Adipocyte (in vitro differentiated cells): ENCODE results near the gene PLA2G10.
"Not testable (repeated sequence)": the region's sequence is repeated elsewhere in the genome, so short reads cannot be mapped to it uniquely, and the experiment has no call there.

Experiments used
- DNase-seq: peaks from one replicate; pipeline ENCODE4 v3.0.0-alpha.2; 2015; ENCODE audit warnings: low read depth
- H3K27me3 ChIP-seq: replicated peaks from 2 replicates; pipeline ENCODE4 v1.7.0; 2013; ENCODE audit warnings: mild to moderate bottlenecking, low read length, moderate library complexity; ENCODE audit not compliant: control insufficient read depth, insufficient read depth
- H3K36me3 ChIP-seq: 2 replicates; pipeline ENCODE4 v1.7.0; 2013; ENCODE audit warnings: low read length, mild to moderate bottlenecking, moderate library complexity; ENCODE audit not compliant: control insufficient read depth, insufficient read depth, severe bottlenecking
- H3K4me1 ChIP-seq: 2 replicates; pipeline ENCODE4 v1.7.0; 2013; ENCODE audit warnings: mild to moderate bottlenecking, low read length, moderate library complexity; ENCODE audit not compliant: control insufficient read depth, insufficient read depth
- H3K4me3 ChIP-seq: 2 replicates; pipeline ENCODE4 v1.7.0; 2013; ENCODE audit warnings: mild to moderate bottlenecking, low read length, moderate library complexity
- H3K9ac ChIP-seq: 2 replicates; pipeline ENCODE4 v1.7.0; 2013; ENCODE audit warnings: mild to moderate bottlenecking, low read length, moderate library complexity
- H3K9me3 ChIP-seq: 2 replicates; pipeline ENCODE4 v1.7.0; 2013; ENCODE audit warnings: mild to moderate bottlenecking, low read length, moderate library complexity; ENCODE audit not compliant: control insufficient read depth

Gene PLA2G10

GRCh38 chr16:14630620-14631330 is 63.3 kb downstream of the PLA2G10 start:
- Histone ChIP-seq H3K9ac (peak overlapping the region; percentile 99), H3K36me3 (peaks cover 23% of the 10 kb centered on the region), H3K4me3 (peak overlapping the region; percentile 94), H3K4me1 (peaks cover 42% of the 10 kb centered on the region)
- H3K27me3 ChIP-seq, DNase-seq, H3K9me3 ChIP-seq: not testable (repeated sequence)

DNA sequence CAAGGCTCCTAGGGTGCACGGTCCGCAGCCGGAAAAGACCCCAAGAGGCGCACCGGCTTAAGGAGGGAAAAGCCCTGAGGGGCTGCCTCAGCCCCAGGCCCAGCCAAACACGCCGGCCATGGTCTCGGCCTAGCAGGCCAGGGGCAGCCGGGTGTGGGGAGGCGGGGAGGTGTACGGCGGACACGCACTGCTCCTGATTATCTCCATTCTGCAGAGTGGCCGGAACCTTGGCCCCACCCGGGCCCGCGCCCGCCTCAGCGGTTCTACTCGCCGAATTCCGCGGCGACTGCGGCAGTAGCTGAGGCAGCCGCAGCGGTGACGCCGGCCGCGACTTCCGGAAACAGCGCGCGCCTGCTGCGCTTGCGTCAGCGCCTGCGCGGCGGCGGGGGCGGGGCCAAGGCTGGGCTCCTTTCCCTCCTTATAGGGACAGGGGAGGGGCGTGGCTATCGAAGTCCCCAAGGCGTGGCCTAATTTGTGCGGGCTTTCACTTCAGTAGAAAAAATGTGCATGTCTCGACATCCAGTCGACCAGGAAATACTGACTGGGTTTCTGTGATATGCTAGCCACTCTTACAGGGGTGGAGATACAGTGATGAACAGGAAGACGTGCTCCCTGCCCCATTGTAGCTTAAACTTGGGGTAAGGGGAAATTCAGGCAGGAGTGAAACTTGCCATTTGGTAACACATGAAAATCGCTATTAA is 64.0 kb downstream of the PLA2G10 start, which contains the start of gene PARN:
Gene PARN, minus strand, starts transcription at position 342 of the 701 bp plus-strand sequence. Its CDS starts 135 bp downstream, at position 207.
- peak within 1 kb of the TSS; percentile 94 for H3K4me3 ChIP-seq
- H3K27me3 ChIP-seq, result no peaks in the 10 kb centered on the region
- H3K9ac ChIP-seq, result peak within 1 kb of the TSS; percentile 99
- DNase-seq, result peak; percentile 99
- H3K9me3 ChIP-seq, result no peaks in the 10 kb centered on the region
- peaks cover 35% of the 10 kb centered on the region for H3K4me1 ChIP-seq
- peaks cover 30% of the 10 kb centered on the region for H3K36me3 ChIP-seq

DNA sequence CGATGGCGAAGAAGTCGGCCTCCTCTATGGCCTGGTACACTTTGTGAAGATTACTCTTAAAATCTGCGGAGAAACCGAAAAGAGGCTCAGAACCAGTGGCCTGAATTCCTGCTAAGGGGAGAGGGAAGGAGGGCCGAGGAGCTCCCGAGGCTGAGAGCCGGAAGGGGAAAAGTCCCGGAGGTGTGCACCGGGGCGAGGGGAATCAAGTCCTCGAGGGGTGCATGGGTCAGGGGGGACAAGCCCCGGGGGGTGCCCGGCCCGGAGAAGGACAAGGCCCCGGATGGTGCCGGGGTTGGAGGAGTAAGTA is 64.5 kb downstream of the PLA2G10 start:
- DNase-seq, result no peak

DNA sequence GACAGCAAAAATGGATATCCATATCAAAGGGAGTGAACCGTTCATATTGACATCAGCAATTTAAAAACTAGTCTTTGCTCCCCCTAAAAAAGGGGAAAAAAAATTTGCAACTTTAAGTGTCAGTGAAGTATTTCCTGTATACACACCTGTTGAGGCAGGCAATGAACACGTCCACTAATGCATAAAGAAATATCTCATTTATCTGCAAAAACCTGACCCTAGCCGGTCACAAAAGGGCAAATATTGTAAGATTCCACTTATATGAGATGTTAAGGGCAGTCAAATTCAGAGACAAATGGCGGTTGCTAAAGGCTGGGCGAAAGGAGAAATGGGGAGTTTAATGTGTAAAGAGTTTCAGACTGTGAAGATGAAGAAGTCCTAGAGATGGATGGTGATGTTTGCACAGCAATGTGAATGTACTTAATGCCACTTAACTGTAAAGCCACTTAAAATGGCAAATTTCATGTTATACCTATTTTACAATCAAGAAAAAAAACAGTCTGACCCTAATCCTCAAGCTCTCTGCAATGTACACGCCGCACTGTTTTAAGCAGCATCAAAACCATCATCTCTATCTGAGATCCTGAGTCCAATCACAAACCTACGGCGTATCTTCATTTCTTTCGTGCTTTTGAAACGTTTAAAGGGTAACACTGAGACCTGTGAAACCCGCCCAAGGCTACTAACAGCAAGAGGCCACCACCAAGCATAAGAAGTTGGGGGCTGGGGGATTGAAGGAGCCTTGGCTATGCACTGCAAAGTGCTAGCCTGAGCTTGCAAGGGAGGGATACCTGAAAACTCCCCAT is 65.1 kb downstream of the PLA2G10 start:
- Histone ChIP-seq H3K4me1 (peaks cover 25% of the 10 kb centered on the region), H3K27me3 (no peaks in the 10 kb centered on the region)
- peak; percentile 15 for DNase-seq

More for the DNA sequence above, 64.5 kb downstream of the PLA2G10 start:
- peaks cover 30% of the 10 kb centered on the region for H3K4me1 ChIP-seq
- H3K9ac ChIP-seq, result peak overlapping the region; percentile 99
- no peaks in the 10 kb centered on the region for H3K27me3 ChIP-seq
- H3K36me3 ChIP-seq, result peaks cover 35% of the 10 kb centered on the region
- no peaks in the 10 kb centered on the region for H3K9me3 ChIP-seq
- H3K4me3 ChIP-seq, result peak overlapping the region; percentile 94

DNA sequence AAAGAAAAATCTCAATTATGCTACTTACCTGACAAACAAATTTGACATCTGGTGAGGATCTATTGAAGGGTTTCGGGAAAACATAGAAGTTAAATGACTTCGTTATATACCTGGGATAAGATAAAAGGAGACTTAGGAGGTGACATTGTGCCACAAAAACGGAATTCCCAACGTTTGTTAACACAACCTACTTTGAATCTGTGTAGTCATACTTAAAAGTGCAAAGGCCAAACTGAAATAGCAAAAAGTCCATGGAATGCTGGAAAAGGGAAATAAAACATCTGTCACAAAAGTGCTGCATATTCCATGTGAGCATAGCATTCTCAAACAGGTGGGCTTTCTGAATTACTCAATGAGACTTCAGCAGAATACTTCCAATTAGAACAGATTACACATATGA is 67.0 kb downstream of the PLA2G10 start:
- Histone ChIP-seq H3K27me3 (no peaks in the 10 kb centered on the region), H3K9ac (no peak overlapping the region), H3K4me1 (peaks cover 22% of the 10 kb centered on the region), H3K9me3 (no peaks in the 10 kb centered on the region), H3K4me3 (no peak overlapping the region), H3K36me3 (peaks cover 54% of the 10 kb centered on the region)
- DNase-seq, result no peak

More for the DNA sequence above, 65.1 kb downstream of the PLA2G10 start:
- peak overlapping the region; percentile 99 for H3K9ac ChIP-seq
- H3K36me3 ChIP-seq, result peaks cover 40% of the 10 kb centered on the region
- peak overlapping the region; percentile 94 for H3K4me3 ChIP-seq
- H3K9me3 ChIP-seq, result no peaks in the 10 kb centered on the region
